Brain microvascular endothelial cell (primary cell): Measurements from ENCODE around the gene ZBED6.
"Not testable (repeated sequence)": the region's sequence is repeated elsewhere in the genome, so short reads cannot be mapped to it uniquely, and the experiment has no call there.

Experiments
- DNase-seq: peaks from one replicate; pipeline ENCODE4 v3.0.0-alpha.2; 2020
- H3K27ac ChIP-seq: fragments of 250-450 bp; sonication (Bioruptor Pico); 2 replicates; pipeline ENCODE4 v1.5.1; 2020; ENCODE audit warnings: mild to moderate bottlenecking, moderate library complexity
- H3K27me3 ChIP-seq: fragments of 250-450 bp; sonication (Bioruptor Pico); replicated peaks from 2 replicates; pipeline ENCODE4 v1.5.1; 2020; ENCODE audit warnings: mild to moderate bottlenecking
- H3K36me3 ChIP-seq: fragments of 250-450 bp; sonication (Bioruptor Pico); replicated peaks from 2 replicates; pipeline ENCODE4 v1.5.1; 2020; ENCODE audit warnings: mild to moderate bottlenecking
- H3K4me3 ChIP-seq: 2 replicates; pipeline ENCODE4 v1.5.1; 2011; ENCODE audit warnings: low read depth, mild to moderate bottlenecking, control low read depth, low read length, moderate library complexity
- in situ Hi-C: cut with HindIII; loops from 2 replicates; pipeline ENCODE4 v1.10.0; 2017; ENCODE audit warnings: low sequenced_read_pairs, low pct_ligation_motif_present
- TF ChIP-seq, protein P1 (sequence below): IDR thresholded peaks from 2 replicates; pipeline ENCODE4 v1.5.1; 2011; ENCODE audit warnings: low read depth, mild to moderate bottlenecking, moderate library complexity, low read length, control low read depth, inconsistent platforms; ENCODE audit errors: missing control alignments

Gene ZBED6, protein sequence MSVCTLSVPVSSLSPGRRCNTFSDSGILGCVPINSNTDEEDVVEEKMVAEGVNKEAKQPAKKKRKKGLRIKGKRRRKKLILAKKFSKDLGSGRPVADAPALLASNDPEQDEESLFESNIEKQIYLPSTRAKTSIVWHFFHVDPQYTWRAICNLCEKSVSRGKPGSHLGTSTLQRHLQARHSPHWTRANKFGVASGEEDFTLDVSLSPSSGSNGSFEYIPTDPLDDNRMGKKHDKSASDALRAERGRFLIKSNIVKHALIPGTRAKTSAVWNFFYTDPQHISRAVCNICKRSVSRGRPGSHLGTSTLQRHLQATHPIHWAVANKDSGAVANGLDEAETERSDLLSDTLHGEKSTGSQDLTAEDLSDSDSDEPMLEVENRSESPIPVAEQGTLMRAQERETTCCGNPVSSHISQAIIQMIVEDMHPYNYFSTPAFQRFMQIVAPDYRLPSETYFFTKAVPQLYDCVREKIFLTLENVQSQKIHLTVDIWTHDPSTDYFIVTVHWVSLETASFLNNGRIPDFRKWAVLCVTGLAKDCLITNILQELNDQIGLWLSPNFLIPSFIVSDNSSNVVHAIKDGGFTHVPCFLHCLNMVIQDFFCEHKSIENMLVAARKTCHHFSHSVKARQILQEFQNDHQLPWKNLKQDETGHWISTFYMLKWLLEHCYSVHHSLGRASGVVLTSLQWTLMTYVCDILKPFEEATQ (N-terminal part only)

DNA sequence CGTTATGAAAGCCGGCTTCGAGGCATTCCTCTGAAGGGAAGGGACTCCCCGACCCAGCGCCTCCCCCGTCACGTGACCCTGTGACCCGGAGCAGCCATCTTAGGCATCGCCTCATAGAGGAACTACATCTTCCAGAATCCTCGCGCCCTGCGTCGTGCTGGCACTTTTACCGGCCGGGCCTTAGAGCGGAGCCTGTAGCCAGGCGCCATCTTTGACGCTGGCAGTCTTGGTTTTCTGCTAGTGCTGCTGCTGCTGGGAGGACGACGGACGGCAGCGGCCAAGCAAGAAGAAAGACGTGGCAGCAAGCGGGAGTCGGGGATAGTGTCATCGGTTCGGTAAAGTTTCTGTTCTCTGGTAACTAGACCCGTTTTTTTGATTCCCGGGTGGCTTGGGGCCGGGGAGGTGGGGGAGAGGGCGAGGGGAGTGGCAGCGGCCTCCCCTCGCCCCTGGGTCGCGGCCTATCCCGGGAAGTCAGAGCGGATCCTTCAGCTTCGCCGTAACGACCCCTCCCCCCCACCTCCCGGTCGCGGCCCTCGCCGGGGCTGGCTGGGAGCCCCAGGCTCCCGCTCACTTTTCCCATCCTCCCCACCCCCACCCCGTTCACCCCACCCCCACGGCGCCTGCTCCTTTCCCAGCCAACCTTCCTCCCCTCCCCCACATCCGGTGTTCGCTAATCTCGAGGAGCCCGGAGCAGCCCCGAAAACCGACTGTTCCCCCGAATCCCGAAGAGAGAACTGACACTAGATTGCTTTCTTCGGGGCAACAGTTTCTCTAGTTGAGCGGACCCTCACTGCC is at the start of gene ZBED6, which contains the start of gene ZC3H11A:
ZBED6 (plus strand) TSS at position 183 of the 795 bp plus-strand sequence. CDS start 1,900 bp downstream, outside the sequence.
ZC3H11A (plus strand) TSS at position 183 of the 795 bp plus-strand sequence. CDS start 21,448 bp downstream, outside the sequence.
- in situ Hi-C loops: no loop called here
- TF ChIP-seq, protein P1, sequence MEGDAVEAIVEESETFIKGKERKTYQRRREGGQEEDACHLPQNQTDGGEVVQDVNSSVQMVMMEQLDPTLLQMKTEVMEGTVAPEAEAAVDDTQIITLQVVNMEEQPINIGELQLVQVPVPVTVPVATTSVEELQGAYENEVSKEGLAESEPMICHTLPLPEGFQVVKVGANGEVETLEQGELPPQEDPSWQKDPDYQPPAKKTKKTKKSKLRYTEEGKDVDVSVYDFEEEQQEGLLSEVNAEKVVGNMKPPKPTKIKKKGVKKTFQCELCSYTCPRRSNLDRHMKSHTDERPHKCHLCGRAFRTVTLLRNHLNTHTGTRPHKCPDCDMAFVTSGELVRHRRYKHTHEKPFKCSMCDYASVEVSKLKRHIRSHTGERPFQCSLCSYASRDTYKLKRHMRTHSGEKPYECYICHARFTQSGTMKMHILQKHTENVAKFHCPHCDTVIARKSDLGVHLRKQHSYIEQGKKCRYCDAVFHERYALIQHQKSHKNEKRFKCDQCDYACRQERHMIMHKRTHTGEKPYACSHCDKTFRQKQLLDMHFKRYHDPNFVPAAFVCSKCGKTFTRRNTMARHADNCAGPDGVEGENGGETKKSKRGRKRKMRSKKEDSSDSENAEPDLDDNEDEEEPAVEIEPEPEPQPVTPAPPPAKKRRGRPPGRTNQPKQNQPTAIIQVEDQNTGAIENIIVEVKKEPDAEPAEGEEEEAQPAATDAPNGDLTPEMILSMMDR: no peak
- H3K27ac ChIP-seq: peak within 1 kb of the TSS; percentile 100
- no peaks in the 10 kb centered on the region for H3K27me3 ChIP-seq
- H3K4me3 ChIP-seq: peak within 1 kb of the TSS; percentile 90
- DNase-seq: peak; percentile 98
- peaks cover 19% of the 10 kb centered on the region for H3K36me3 ChIP-seq

DNA sequence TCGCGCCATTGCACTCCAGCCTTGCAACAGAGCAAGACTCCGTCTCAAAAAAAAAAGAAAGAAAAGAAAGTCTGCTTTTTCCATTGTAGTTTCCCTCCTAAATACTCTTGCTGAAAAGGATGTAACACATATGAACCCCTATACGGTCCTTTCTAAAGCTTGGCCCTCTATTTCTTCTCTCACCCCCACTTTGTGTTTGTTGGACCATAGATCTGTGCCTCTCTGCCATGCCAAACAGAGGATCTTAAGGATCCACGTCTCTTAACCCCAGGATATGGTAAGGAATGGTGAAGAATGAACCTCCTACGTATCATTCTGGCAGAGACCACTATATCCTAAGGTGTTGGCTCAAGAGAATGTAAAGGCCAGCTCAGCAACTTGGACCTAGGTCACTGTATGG is 49.1 kb upstream of the ZBED6 start:
- no peaks in the 10 kb centered on the region for H3K36me3 ChIP-seq
- TF ChIP-seq, protein P1: no peak
- no peaks in the 10 kb centered on the region for H3K27me3 ChIP-seq
- in situ Hi-C loops: no loop called here
- no peak overlapping the region for H3K27ac ChIP-seq
- DNase-seq: no peak
- H3K4me3 ChIP-seq: no peak overlapping the region

DNA sequence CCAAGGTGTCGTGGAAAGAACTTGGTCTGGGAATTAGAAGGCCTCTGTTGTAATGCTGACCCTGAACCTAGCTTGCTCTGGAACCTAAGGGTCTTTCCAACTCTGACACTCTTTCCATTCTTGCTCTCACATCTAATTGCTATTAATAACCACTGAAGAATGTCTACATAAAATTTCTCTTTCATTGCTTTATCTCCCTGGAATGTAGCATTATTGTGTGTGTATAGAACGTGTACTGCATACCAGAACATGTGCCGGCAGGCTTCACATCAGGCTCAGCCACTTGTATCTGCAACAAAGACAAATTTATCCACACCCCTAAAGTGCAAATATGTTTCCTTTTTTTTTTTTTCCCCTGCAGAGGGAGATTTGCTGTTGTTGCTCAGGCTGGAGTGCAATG is 44.4 kb upstream of the ZBED6 start:
- TF ChIP-seq, protein P1: no peak
- Histone ChIP-seq H3K27ac (no peak overlapping the region), H3K4me3 (no peak overlapping the region), H3K27me3 (no peaks in the 10 kb centered on the region), H3K36me3 (no peaks in the 10 kb centered on the region)
- in situ Hi-C loops: no loop called here
- peak; percentile 54 for DNase-seq

DNA sequence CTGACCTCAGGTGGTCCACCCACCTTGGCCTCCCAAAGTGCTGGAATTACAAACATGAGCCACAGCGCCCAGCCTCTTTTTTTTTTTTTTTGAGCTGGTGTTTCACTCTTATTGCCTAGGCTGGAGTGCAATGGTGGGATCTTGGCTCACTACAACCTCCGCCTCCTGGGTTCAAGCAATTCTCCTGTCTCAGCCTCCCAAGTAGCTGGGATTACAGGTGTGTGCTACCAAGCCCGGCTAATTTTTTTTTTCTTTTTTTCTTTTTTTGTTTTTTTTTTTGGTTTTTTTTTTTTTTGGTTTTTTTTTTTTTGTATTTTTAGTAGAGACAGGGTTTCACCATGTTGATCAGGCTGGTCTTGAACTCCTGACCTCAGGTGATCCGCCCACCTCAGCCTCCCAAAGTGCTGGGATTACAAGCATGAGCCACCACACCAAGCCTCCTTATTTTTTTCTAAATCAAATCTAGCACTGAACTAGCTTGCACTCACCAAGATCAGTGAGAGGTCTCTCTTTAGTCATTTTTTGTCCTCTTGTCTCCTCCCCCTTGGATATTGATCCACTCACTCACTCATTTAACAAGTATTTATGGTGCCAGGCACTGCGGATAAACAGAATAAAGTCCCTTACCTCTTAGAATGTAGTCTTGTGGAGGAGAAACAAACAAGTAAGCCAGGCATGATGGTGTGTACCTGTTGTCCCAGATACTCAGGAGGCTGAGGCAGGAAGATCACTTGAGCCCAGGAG is 43.6 kb upstream of the ZBED6 start:
- H3K4me3 ChIP-seq, H3K27ac ChIP-seq, DNase-seq, H3K27me3 ChIP-seq, H3K36me3 ChIP-seq, in situ Hi-C loops: not testable (repeated sequence)

DNA sequence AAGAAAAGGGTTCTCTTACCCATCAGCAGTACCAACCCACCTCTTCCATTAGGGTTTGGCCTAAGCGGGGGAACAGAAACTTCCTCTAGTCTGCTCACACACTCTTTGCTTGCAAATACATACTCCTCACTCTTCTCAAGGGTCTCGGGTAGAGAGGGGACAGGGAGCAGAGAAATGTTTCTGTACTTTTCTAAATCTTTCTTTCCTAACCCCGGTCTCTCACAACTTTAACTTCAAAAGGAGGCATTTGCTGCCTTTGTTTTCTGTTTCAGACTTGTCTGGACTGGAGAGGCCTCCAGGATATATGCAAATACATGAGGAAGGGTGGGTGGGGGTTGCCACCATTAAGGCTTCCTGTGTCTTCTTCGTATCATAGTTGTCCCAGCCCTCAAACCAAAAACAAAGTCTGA is 41.0 kb upstream of the ZBED6 start:
- Histone ChIP-seq H3K4me3 (no peak overlapping the region), H3K27me3 (no peaks in the 10 kb centered on the region), H3K36me3 (no peaks in the 10 kb centered on the region), H3K27ac (no peak overlapping the region)
- TF ChIP-seq, protein P1: no peak
- in situ Hi-C loops: no loop called here
- no peak for DNase-seq
